GM19463 (cell line): Measurements from ENCODE around the gene GID4.

Experiments used
- ATAC-seq: cut with Tn5 transposase; IDR thresholded peaks from one replicate; pipeline ENCODE4 v1.9.1; 2021; ENCODE audit warnings: mild to moderate bottlenecking, moderate library complexity; ENCODE audit not compliant: unreplicated experiment

Gene GID4

DNA sequence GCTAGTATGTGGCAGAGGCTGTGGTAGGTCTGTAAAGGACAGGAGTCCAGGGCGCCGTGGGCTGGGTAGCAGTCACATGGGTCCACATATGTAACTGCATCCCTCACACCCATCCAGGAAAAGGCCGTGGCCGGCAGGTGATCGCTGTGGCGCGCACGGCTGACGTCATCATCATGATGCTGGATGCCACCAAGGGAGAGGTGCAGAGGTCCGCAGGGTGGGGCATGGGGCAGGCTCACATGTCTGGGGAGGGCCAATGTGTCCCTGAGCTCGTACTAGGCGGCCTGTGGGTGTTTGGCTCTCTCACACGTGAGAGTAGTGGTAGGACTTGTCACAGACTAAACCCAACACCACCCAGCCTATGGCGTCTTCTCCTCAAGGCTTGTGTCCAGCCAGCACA lies 60.3 kb downstream of the GID4 start:
- ATAC-seq: no peak

DNA sequence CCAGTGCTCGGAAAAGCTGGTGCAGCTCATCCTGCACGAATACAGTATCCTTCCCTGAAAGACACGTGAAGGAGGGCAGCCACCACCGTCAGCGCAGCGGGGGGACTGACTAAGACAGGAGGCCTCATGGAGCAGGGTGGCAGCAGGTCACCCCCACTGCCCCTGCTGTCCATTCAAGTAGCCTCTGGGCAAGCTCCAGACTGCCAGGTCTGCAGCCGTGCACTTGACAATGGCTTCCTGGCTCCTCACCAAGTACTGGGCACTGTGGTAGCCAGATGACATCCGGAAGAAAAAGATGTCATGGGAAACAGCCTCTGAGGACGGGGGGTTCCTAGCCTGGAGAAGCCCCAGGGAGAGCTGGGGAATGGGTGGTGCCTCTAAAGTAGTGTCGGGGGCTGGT lies 61.4 kb downstream of the GID4 start:
- ATAC-seq: no peak

DNA sequence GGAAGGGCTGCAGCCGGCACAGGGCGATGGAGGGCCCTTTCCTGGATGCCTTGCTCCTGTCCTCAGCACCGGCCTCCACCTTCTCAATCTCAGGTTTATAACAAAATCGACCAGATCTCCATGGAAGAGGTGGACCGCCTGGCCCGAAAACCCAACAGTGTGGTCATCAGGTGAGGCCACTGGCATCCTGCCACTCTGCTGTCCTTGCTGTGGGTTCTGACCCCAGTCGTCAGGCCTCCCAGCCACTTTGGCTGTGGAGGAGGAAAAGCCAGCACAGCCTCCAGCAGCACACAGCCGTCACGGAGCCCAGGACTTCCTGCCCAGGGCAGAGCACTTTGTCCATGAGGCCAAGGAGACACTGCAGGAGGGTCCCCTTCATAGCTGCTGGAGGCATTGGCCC lies 62.6 kb downstream of the GID4 start:
- no peak for ATAC-seq

DNA sequence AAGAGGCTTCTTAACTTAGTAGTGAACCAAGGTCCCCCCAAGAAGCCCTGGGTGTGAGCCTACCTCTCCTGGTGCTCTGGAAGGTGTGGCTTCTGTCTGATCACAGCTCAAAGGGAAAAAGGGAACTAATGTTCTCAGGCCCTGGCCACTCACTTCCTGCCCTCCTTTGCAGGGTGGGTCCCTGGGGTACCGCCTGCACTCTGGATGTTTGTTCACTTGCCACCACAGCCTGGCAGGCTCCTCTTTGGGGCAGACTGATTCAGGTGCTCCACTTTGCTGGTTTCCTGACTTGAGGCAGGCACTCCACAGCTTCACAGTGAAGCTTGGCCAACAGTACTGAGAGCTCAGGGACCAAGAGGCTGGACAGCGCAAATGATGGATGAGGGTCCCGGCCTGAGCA lies 63.4 kb downstream of the GID4 start:
- no peak for ATAC-seq

DNA sequence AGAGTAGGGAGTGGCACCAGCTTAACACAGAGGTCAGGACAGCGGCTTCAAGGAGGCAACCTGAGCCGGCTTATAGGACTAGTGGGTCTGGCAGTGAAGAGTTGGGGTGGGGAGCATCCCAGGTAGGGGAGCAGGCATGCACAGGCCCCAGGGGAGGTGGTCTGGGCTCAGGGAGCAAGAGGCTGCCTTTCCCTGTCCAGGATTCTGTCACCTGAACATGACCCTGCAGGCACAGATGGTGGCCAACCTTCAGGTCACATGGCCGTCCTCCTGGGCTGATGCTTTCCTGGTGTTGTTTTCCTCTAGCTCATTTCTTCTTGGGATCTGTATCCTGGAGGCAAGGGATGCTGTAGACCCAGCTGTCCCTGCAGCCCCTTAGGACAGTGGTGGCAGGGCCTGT lies 65.8 kb downstream of the GID4 start:
- no peak for ATAC-seq

DNA sequence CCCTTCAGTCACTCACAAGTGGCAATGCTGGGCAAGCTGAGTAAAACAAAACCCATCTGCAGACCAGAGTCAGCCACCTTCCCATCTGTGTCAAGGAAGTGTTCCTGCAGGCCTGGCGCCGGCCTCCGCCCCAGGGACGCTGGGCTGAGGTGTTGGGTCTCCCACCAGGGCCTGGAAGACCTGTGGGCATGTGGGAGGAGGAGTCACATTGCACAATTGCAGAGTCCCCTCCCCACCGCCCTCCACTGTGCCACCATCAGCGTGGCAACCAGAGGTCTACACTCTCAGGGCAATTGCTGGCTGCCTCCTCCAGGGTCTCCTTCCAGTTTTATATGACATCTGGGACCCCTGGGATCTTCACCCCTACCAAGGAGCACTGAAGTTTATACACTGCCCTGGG lies 66.4 kb downstream of the GID4 start:
- ATAC-seq: no peak

DNA sequence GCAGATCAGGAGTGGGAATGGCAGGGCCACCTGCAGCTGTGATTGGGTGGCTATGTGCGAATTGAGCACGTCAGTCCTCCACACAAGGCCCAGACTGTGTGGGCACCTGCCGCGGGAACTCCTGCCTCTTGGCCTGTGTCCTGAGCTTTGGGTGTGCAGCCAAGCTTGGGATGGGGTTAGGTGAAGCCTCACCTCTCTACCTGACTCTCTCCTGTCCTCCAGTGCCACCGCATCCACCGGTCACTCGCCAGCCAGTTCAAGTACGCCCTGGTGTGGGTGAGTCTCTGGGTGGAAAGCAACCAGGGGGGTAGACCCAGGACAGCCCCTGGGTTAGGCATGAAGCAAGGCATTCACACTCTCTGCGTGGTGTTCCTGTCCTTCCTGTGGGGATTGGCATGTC lies 67.0 kb downstream of the GID4 start:
- ATAC-seq: no peak

DNA sequence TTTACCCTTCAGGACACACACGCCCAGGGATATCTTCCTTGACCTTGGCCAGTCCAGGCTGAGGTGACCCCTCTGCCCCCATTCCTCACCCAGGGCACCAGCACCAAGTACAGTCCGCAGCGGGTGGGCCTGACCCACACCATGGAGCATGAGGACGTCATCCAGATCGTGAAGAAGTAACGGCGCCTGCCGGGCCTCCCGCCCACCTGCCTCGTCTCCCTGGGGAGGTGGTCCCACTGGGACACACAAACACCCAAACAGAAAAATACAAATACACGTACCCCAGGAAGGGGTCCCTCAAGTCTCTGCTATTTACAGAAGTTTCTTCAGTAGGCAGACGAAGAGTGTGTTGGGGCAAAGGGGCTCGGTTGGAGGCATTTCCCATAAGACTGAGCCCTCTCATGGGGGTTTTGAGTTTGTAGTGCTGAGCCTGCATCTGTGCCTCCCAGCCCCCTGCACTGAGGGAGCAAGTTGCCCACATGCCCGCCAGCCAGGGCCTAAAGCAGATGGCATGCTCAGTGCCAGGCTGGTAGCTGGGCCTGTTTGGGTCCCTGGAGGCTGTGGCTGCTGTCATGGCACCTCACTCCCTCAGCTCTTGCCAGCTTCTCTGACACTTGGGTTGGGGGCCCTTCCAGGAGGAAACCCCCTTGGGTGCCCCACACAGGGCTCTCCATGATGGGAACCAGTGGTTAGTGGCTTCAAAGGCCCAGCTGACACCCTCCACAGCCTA lies 68.0 kb downstream of the GID4 start:
- ATAC-seq: no peak

DNA sequence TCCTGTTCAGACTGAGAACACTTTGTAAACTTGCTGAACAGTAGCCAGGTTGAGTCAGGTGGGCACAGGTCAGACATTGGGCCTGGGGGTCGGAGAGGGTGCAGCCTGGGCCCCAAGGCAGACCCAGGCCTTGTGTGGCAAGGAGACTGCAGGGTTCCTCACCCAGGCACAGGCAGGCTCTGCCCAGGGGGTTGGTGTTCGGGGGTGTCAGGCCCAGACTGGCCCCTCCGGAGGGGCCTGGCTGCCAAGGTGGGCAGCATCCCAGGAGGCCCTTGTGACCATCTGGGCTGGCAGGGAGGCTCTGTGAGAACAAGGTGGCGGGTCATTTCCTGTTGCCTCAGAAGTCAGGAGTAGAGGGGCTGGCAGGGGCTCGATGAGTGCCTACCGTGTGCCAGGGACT lies 68.8 kb downstream of the GID4 start:
- no peak for ATAC-seq

DNA sequence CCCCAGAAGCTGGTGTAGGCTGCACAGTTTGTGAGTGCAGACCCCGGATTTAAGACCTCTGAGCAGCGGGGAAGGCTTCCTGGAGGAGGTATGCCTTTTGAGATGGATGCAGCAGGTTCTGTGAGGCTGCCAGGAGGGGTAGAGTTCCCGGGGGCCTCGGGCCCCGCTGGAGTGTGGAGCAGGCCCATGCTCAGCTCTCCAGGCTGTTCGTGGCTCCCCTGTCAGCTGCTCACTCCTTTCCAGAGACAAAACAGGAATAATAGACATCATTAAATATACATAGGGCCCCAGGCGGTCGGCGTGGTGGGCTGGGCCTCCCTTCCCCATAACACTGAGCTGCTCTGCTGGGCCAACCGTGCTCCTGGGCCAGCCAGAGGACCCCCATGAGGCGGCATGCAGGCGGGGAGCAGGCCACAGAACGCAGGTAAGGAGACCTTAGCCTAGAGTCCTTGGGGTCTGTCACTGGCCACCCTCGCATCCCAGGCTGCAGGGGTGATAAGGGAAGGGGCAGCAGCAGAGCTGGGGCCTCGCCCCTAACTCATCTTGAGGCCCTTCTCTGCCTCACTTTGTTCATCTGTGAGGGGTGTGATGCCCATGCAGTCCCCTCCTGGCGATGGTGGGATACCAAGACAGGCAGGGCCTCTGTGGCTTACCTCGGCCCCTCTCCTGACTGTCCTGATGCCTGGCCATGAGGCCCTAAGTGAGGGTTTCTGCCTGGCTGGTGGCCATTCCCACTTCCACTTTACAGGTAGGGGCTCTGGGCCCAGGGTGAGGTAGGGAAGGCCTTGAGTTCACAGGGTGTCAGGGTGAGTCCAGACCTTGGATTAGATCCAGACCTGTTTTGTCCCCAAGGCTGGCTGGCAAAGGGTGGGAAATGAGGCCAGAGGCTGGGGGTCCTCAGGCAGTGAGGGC lies 69.4 kb downstream of the GID4 start, which contains the start of gene MYO15A:
Gene MYO15A (plus strand): TSS at position 356 of the 912 bp plus-strand sequence. CDS start 10,045 bp downstream, outside the sequence.
- ATAC-seq: no peak

DNA sequence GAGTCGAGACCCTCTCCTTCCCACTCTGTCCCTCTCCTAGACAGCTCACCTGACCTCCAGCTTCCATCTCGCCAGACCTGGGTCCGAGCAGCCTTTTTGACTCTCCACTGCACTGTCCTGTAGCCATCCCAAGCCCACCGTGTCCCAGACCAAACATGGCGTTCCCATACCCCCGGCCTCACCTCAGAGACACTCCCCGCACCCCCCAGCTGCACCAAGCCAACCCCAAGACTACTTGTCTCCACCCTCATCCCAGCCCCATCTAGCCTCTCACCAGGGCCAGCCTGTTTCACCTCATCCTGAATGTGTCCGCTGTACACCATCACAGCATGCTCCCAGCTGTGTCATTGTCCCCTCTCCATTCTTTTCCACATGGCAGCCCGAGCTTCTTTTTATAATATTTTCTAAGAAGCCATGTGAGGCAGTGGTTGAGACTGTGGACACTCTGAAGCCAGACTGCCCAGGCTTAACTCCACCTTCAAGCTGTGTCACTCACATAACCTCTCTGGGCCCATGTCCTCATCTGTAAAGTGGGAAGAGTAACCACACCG lies 70.8 kb downstream of the GID4 start:
- ATAC-seq: no peak

DNA sequence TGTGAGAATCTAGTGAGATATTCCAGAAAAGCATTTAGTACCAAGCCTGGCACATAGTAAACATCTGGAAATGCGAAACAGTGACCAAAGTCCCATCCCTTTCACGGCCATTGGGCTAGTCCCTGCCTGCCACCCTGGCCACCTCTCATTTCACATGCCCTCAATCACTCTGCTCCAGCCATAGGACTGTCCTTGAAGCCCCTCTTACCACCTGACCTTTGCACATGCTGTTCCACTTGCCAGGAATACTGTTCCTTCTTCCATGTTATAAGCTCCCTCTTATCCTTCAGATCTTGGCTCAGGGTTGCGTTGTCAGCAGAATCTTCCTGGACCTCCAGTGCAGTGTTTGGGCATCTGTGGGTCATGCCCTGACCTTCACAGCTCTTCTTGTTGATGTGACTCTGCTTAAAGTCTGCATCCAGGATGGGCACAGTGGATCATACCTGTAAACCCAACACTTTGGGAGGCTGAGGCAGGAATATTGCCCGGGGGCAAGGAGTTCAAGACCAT lies 71.5 kb downstream of the GID4 start:
- no peak for ATAC-seq

DNA sequence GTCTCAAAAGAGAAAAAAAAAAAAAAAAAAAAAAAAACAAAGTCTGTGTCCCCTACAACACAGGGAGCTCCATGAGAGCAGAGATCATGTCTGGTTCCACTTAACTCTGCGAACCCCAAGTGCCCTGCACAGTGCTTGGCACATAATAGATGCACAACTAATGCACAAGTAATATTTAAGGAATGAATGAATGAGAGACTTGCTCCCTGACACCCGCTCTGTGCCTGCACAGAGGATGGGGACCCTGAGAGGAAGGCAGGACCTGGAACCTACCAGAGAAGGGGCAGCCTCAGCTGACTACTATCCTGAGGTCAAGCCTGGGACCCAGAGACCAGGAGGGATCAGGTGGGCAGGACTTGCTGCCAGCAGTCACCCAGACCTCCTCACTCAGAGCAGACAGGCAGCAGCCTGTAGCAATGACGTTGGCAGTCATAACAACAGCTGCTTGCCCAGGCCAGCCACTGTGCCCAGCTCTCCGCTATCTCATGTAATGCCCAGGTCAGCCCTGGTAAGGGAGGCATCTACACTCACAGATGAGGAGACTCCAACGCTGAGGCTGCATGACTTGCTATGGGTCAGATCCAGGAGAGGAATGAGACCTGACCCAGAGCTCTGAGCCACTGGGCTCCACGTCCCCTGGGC lies 72.2 kb downstream of the GID4 start:
- no peak for ATAC-seq

DNA sequence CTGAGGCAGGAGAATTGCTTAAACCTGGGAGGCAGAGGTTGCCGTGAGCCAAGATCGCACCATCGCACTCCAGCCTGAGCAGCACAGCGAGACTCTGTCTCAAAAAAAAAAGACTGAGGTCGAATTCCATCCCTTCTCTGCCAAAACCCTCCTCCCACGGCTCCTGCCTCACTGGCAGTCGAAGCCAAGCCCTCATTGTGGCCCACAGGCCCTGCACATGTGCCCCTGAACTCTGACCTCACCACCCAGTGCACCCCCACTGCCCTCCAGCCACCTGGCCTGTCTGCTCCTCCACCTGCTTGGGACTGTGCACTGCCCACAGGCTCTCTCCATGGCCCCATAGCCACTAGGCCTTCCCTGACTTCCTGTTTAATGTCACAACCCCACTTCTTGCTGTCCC lies 76.3 kb downstream of the GID4 start:
- no peak for ATAC-seq

DNA sequence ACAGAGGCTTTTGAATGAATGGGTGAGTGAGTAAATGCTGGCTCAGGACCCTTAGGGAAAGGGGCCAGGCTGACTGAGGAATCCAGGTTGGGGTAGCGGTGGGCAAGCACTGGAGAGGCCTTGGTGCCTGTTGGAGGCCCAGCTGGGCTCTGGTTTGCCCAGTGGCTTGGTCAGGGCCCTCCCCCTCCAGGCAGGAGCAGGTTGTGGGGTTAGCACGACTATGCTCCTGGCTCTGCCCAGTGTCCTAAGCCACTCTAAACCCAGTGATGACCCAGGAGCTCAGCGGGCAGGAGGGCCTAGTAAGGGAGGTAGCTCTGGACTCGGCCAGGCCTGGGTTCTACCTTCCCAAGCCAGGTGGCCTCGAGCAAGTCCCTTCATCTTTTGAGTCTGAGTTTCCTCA lies 76.9 kb downstream of the GID4 start:
- ATAC-seq: no peak

DNA sequence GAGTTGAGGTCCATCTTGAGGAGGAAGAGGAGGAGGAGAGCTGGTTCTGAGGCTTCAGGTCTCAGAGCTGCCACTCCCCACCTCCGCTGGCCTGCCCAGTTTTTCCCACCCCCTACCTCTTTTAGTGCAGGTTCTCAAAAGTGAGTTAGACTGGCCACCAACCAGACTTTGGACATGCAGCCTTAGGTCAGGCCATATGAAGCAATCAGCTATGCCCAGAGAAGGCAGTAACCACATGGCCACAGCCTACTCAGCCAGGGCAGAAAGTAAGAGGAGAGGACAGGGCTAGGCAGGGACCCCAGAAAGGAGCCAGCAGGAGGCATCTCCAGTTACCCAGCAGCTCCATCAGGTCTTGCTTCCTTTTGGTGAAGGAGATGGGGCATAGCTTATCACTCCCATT lies 78.3 kb downstream of the GID4 start:
- no peak for ATAC-seq
